Parathyroid adenoma (tissue), 2 donors: ENCODE measurements around the gene EHMT2.
A peak's percentile ranks its signal among the peaks of the same experiment; 100 is the strongest.

ENCODE experiments used
- H2AFZ ChIP-seq: fragments of 300-600 bp; sonication (generic); one replicate; pipeline ENCODE4 v1.7.0; 2017; ENCODE audit warnings: antibody characterized with exemption, mild to moderate bottlenecking
- H3K27ac ChIP-seq: fragments of 300-600 bp; sonication (generic); one replicate; pipeline ENCODE4 v1.7.0; 2017
- H3K27me3 ChIP-seq: fragments of 300-600 bp; sonication (generic); one replicate; pipeline ENCODE4 v1.7.0; 2017; ENCODE audit warnings: low read length; ENCODE audit not compliant: control insufficient read depth, insufficient read depth
- H3K36me3 ChIP-seq: fragments of 300-600 bp; sonication (generic); one replicate; pipeline ENCODE4 v1.7.0; 2017; ENCODE audit warnings: low read length; ENCODE audit not compliant: control insufficient read depth, insufficient read depth
- H3K4me1 ChIP-seq: fragments of 300-600 bp; sonication (generic); one replicate; pipeline ENCODE4 v1.7.0; 2017; ENCODE audit warnings: control low read depth
- H3K4me2 ChIP-seq: fragments of 300-600 bp; sonication (generic); one replicate; pipeline ENCODE4 v1.7.0; 2017; ENCODE audit warnings: low read length
- H3K4me3 ChIP-seq: fragments of 300-600 bp; sonication (generic); one replicate; pipeline ENCODE4 v1.7.0; 2017; ENCODE audit warnings: low read depth, low read length
- H3K79me2 ChIP-seq: fragments of 300-600 bp; sonication (generic); one replicate; pipeline ENCODE4 v1.7.0; 2017; ENCODE audit warnings: control low read depth
- H3K9ac ChIP-seq: fragments of 300-600 bp; sonication (generic); one replicate; pipeline ENCODE4 v1.7.0; 2017; ENCODE audit warnings: mild to moderate bottlenecking
- H3K9me3 ChIP-seq: fragments of 300-600 bp; sonication (generic); one replicate; pipeline ENCODE4 v1.7.0; 2017; ENCODE audit warnings: low read length; ENCODE audit not compliant: control insufficient read depth
- TF ChIP-seq, protein P1 (sequence below): fragments of 300-600 bp; sonication (generic); IDR thresholded peaks from one replicate; pipeline ENCODE4 v1.7.0; 2017; ENCODE audit warnings: antibody characterized with exemption, mild to moderate bottlenecking
- donor health status: primary hyperparathyroidism.

The EHMT2 gene

DNA sequence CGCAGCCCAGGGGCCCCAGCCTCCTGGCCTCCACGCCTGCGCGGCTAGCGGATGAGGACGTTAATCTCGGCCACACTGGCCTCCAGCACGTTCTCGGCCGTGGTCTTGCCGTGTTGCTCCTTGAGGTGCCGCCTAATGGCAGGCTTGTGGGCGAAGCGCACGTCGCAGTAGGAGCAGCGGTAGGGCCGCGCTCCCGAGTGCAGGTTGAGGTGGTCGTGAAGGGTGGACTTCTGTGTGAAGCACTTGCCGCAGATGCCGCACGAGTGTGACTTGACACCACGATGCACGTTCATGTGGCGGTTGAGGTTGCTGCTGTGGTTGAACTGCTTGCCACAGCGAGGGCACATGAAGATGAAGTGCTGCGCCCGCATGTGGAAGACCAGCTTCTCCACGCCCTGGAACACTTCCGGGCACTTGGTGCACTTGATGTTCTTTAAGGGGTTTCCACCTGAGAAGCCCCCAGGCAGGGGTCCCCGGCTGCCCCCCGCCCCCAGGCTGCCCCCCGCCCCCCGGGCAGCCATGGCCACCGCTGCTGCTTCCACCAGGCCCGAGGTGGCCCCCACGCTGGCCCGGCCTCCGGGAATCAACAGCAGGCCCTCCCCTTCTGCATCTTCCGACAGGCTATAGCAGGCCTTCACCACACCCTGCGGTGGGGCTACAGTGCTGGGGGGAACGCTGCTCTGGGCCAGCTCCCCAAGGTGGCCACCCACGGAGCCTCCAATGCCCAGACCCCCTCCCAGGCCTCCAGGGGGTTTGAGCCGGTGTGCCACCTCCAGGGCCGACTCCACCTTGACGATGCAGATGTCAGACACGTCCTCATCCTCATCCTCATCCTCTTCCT is 2.6 kb upstream of the EHMT2 start:
- H3K4me2 ChIP-seq: no peak overlapping the region
- H3K36me3 ChIP-seq: no peaks in the 10 kb centered on the region
- no peaks in the 10 kb centered on the region for H3K79me2 ChIP-seq
- H3K4me3 ChIP-seq: no peak overlapping the region
- H3K9me3 ChIP-seq: no peaks in the 10 kb centered on the region
- H3K4me1 ChIP-seq: peaks cover 11% of the 10 kb centered on the region
- H3K27ac ChIP-seq: no peak overlapping the region
- TF ChIP-seq, protein P1, sequence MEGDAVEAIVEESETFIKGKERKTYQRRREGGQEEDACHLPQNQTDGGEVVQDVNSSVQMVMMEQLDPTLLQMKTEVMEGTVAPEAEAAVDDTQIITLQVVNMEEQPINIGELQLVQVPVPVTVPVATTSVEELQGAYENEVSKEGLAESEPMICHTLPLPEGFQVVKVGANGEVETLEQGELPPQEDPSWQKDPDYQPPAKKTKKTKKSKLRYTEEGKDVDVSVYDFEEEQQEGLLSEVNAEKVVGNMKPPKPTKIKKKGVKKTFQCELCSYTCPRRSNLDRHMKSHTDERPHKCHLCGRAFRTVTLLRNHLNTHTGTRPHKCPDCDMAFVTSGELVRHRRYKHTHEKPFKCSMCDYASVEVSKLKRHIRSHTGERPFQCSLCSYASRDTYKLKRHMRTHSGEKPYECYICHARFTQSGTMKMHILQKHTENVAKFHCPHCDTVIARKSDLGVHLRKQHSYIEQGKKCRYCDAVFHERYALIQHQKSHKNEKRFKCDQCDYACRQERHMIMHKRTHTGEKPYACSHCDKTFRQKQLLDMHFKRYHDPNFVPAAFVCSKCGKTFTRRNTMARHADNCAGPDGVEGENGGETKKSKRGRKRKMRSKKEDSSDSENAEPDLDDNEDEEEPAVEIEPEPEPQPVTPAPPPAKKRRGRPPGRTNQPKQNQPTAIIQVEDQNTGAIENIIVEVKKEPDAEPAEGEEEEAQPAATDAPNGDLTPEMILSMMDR: no peak
- no peak overlapping the region for H3K9ac ChIP-seq
- H3K27me3 ChIP-seq: no peaks in the 10 kb centered on the region
- no peak overlapping the region for H2AFZ ChIP-seq

DNA sequence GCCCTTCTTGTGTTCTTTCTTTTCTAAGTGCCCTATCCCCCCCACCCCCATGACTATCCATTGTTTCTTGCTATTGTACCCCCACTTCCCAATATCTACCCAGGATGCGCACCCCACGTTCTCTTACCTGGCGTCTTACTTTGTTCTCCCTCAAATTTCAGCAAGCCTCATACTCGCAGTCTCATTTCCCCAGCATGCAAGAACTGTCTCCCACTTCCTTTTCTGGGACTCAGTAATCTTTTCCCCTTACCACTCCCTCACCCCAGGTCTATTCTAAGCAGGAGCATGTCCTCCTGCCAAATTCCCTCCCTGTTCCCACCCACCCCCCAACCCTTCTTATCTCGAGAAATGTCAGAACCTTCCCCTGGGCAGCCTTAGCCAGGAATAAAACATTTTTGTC is 1.7 kb upstream of the EHMT2 start:
- Histone ChIP-seq H3K36me3 (no peaks in the 10 kb centered on the region), H3K4me2 (no peak overlapping the region), H2AFZ (no peak overlapping the region), H3K4me3 (no peak overlapping the region), H3K9ac (no peak overlapping the region), H3K79me2 (no peaks in the 10 kb centered on the region), H3K27me3 (no peaks in the 10 kb centered on the region), H3K4me1 (peaks cover 11% of the 10 kb centered on the region), H3K27ac (no peak overlapping the region), H3K9me3 (no peaks in the 10 kb centered on the region)
- TF ChIP-seq, protein P1: no peak

DNA sequence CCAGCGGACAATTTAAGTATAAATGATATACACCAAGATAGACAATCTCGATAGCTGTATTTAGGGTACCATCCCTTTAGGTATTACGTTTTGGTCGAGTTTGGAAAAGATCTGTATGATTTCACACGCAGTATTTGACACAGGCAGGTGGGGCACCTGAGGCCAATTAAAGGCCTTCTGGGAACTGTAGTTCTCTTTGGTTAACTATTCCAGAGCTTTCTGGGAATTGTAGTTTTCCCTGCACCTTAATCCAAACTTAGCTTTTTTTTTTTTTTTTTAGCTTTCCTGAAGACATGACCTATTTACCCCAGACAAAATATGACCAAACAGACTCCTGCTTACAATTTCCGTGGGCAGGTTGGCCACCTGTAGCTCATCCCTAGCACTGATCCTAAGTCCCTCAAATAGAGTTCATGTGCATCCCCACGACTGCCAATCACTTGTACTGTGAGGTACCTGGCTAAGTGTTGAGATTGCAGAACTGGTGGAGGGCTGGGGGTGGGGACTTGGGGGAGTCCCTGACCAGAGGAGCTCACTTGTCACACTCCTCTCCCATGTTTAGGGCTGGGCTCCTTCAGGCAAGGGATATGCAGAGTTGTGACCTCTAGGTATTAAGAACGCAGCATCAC is 999 bp upstream of the EHMT2 start:
- H3K4me3 ChIP-seq: peak overlapping the region; percentile 87
- no peaks in the 10 kb centered on the region for H3K36me3 ChIP-seq
- no peaks in the 10 kb centered on the region for H3K79me2 ChIP-seq
- no peak overlapping the region for H3K9ac ChIP-seq
- H3K9me3 ChIP-seq: no peaks in the 10 kb centered on the region
- peak overlapping the region; percentile 78 for H3K4me2 ChIP-seq
- no peaks in the 10 kb centered on the region for H3K27me3 ChIP-seq
- H2AFZ ChIP-seq: peak overlapping the region; percentile 89
- H3K4me1 ChIP-seq: peaks cover 11% of the 10 kb centered on the region
- TF ChIP-seq, protein P1: no peak
- H3K27ac ChIP-seq: peak overlapping the region; percentile 82

DNA sequence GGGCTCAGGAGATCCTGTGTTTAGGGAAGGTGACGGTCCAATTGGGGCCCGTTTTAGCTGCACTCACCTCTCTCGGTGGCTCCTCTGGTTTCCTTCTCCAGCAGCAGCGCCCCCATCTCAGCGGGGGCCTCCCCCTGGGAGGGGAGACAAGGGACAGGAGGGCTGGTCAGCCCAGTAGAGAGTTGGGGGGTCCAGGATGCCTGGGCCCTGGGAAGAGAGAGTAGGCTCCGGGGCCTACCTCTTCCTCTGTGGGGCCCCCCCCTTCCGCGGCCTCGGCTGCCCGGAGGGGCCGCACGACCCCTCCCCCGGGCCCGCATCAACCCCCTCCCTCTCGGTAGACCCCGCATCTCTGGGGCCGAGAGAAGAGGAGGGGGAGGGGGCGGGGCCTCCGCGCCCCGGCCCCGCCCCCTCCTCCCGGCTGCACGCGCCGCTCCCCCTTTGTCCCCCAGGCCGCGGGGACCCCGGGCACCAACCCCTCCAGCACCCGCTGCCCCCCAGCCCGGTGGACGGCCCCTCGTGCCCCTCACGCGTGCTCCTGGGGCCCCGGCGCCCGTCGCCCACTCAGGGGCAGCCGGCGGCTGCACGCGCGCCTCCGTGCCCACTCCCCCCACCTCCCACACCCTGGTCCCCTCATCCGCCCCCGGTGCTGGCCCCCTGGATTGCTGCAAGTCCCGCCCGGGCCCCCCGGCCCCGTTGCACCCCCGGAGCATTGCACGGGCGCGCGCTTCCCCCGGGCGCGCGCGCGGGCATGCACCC is 464 bp downstream of the EHMT2 start:
- H3K79me2 ChIP-seq: no peaks in the 10 kb centered on the region
- peak overlapping the region; percentile 76 for H2AFZ ChIP-seq
- H3K4me3 ChIP-seq: peak overlapping the region; percentile 87
- H3K27ac ChIP-seq: peak overlapping the region; percentile 52
- no peaks in the 10 kb centered on the region for H3K36me3 ChIP-seq
- peak overlapping the region; percentile 32 for H3K9ac ChIP-seq
- TF ChIP-seq, protein P1: no peak
- no peaks in the 10 kb centered on the region for H3K27me3 ChIP-seq
- H3K9me3 ChIP-seq: no peaks in the 10 kb centered on the region
- H3K4me1 ChIP-seq: peaks cover 6% of the 10 kb centered on the region
- peak overlapping the region; percentile 70 for H3K4me2 ChIP-seq
